ENCODE results near the gene ATP5MC3. TPM values are rescaled to one million over a fixed set of nuclear protein-coding genes. Genes with fewer than 3 reads are reported as not detected.
"Not testable (repeated sequence)": the region's sequence is repeated elsewhere in the genome, so short reads cannot be mapped to it uniquely, and the experiment has no call there.

The ATP5MC3 gene
- 76.2 TPM for total RNA-seq

- DNase-seq, result peak; percentile 85
Observed at GRCh38 chr2:175181104-175181876, at the start of gene ATP5MC3. Gene ATP5MC3 (minus strand): TSS chr2:175181710. CDS start chr2:175181393, 317 bp downstream.

GRCh38 chr2:175228601-175229000 is 47.1 kb upstream of the ATP5MC3 start:
- not testable (repeated sequence) for DNase-seq

GRCh38 chr2:175228179-175228578 is 46.7 kb upstream of the ATP5MC3 start:
- DNase-seq, result no peak

- DNase-seq, result no peak
Observed at GRCh38 chr2:175227393-175227792, 45.9 kb upstream of the ATP5MC3 start.

- DNase-seq, result no peak
Observed at GRCh38 chr2:175220075-175220474, 38.6 kb upstream of the ATP5MC3 start.

GRCh38 chr2:175218551-175218950 is 37.0 kb upstream of the ATP5MC3 start:
- DNase-seq, result no peak

GRCh38 chr2:175207741-175208438 is 26.4 kb upstream of the ATP5MC3 start:
- DNase-seq, result no peak

GRCh38 chr2:175206866-175207265 is 25.4 kb upstream of the ATP5MC3 start:
- no peak for DNase-seq

GRCh38 chr2:175205523-175205922 is 24.0 kb upstream of the ATP5MC3 start:
- no peak for DNase-seq

GRCh38 chr2:175203621-175204496 is 22.3 kb upstream of the ATP5MC3 start:
- DNase-seq, result no peak

- no peak for DNase-seq
Observed at GRCh38 chr2:175195012-175195411, 13.5 kb upstream of the ATP5MC3 start.

- no peak for DNase-seq
Observed at GRCh38 chr2:175188761-175189160, 7.3 kb upstream of the ATP5MC3 start.

GRCh38 chr2:175187378-175187777 is 5.9 kb upstream of the ATP5MC3 start:
- no peak for DNase-seq

GRCh38 chr2:175183674-175184073 is 2.2 kb upstream of the ATP5MC3 start:
- DNase-seq, result no peak

- DNase-seq, result no peak
Observed at GRCh38 chr2:175181877-175182308, 383 bp upstream of the ATP5MC3 start.

GRCh38 chr2:175180701-175181103 is 808 bp downstream of the ATP5MC3 start:
- DNase-seq, result peak; percentile 30

GRCh38 chr2:175176624-175177023 is 4.9 kb downstream of the ATP5MC3 start:
- no peak for DNase-seq

- no peak for DNase-seq
Observed at GRCh38 chr2:175175896-175176295, 5.6 kb downstream of the ATP5MC3 start.

GRCh38 chr2:175175320-175175719 is 6.2 kb downstream of the ATP5MC3 start:
- no peak for DNase-seq

- no peak for DNase-seq
Observed at GRCh38 chr2:175170659-175171304, 10.7 kb downstream of the ATP5MC3 start.

- no peak for DNase-seq
Observed at GRCh38 chr2:175169191-175169590, 12.3 kb downstream of the ATP5MC3 start.

- DNase-seq, result no peak
Observed at GRCh38 chr2:175168564-175168945, 13.0 kb downstream of the ATP5MC3 start.
